ENCODE measurements around the gene NLE1.

- TF ChIP-seq CTBP1 (IDR thresholded peaks at IDR 0.05; ENCODE audit: borderline replicate concordance), result no peak
- TF ChIP-seq SUZ12 (IDR thresholded peaks at IDR 0.05), result no peak
Measured at GRCh38 chr17:35141681-35142466, at the start of gene NLE1.

Measured in HEK293T (cell line).